Suppressor macrophage treated with lipopolysaccharide for 4 hours (primary cell): ENCODE data around the gene PDGFB.
"Not testable (repeated sequence)": the region's sequence is repeated elsewhere in the genome, so short reads cannot be mapped to it uniquely, and the experiment has no call there.

ENCODE experiments used
- DNase-seq: peaks from one replicate; pipeline ENCODE4 v3.0.0-alpha.2; 2020

Gene PDGFB

GRCh38 chr22:39223091-39223710 lies 21.6 kb downstream of the PDGFB start:
- no peak for DNase-seq

GRCh38 chr22:39221999-39222686 lies 22.6 kb downstream of the PDGFB start:
- DNase-seq: no peak

- DNase-seq: no peak
These were observed 23.6 kb downstream of the PDGFB start for GRCh38 chr22:39220890-39221850.

GRCh38 chr22:39220450-39220849 lies 24.3 kb downstream of the PDGFB start:
- DNase-seq: no peak

- DNase-seq: no peak
These were observed 25.4 kb downstream of the PDGFB start for GRCh38 chr22:39219071-39220039.

GRCh38 chr22:39218432-39218831 lies 26.4 kb downstream of the PDGFB start:
- not testable (repeated sequence) for DNase-seq

- no peak for DNase-seq
These were observed 28.7 kb downstream of the PDGFB start for GRCh38 chr22:39216143-39216490.

- peak; percentile 69 for DNase-seq
These were observed 29.2 kb downstream of the PDGFB start for GRCh38 chr22:39215426-39216142.

GRCh38 chr22:39215070-39215396 lies 29.7 kb downstream of the PDGFB start:
- DNase-seq: no peak

GRCh38 chr22:39214383-39215069 lies 30.3 kb downstream of the PDGFB start:
- DNase-seq: no peak

GRCh38 chr22:39214006-39214382 lies 30.8 kb downstream of the PDGFB start:
- DNase-seq: no peak

GRCh38 chr22:39212721-39213376 lies 31.9 kb downstream of the PDGFB start:
- DNase-seq: no peak

GRCh38 chr22:39209756-39210155 lies 35.0 kb downstream of the PDGFB start:
- DNase-seq: no peak

- no peak for DNase-seq
These were observed 36.6 kb downstream of the PDGFB start for GRCh38 chr22:39208013-39208680.

GRCh38 chr22:39207141-39208012 lies 37.4 kb downstream of the PDGFB start:
- DNase-seq: no peak

GRCh38 chr22:39206491-39206890 lies 38.3 kb downstream of the PDGFB start:
- DNase-seq: no peak

- DNase-seq: peak; percentile 61
These were observed 39.3 kb downstream of the PDGFB start for GRCh38 chr22:39205344-39206021.

GRCh38 chr22:39204216-39204615 lies 40.6 kb downstream of the PDGFB start:
- DNase-seq: no peak

- no peak for DNase-seq
These were observed 47.2 kb downstream of the PDGFB start for GRCh38 chr22:39197578-39197977.
